VCaP (cell line): Measurements from ENCODE around the gene KLC4.
A peak's percentile ranks its signal among the peaks of the same experiment; 100 is the strongest.
"Not testable (repeated sequence)": the region's sequence is repeated elsewhere in the genome, so short reads cannot be mapped to it uniquely, and the experiment has no call there.

Experiments
- H3K27ac ChIP-seq: fragments of 450-650 bp; 2 replicates; pipeline ENCODE4 v1.5.1; 2017
- CTCF ChIP-seq: fragments of 450-650 bp; conservative IDR thresholded peaks from 2 replicates; pipeline ENCODE4 v1.5.1; 2017; ENCODE audit warnings: mild to moderate bottlenecking, moderate library complexity

Gene KLC4

GRCh38 chr6:43075670-43076463 lies 16.4 kb downstream of the KLC4 start, which contains the start of gene PTK7:
TSS of gene PTK7 (plus strand) at chr6:43076314. CDS start at chr6:43076489, 175 bp downstream.
- no peak for TF ChIP-seq CTCF
- peak within 1 kb of the TSS; percentile 81 for H3K27ac ChIP-seq

- no peak for TF ChIP-seq CTCF
- peak overlapping the region; percentile 81 for H3K27ac ChIP-seq
These were observed 17.3 kb downstream of the KLC4 start for GRCh38 chr6:43076464-43077332.

- peak overlapping the region; percentile 81 for H3K27ac ChIP-seq
- TF ChIP-seq CTCF, result no peak
These were observed 17.9 kb downstream of the KLC4 start for GRCh38 chr6:43077333-43077809.

GRCh38 chr6:43077981-43078511 lies 18.6 kb downstream of the KLC4 start:
- no peak overlapping the region for H3K27ac ChIP-seq

GRCh38 chr6:43078691-43079090 lies 19.3 kb downstream of the KLC4 start:
- no peak for TF ChIP-seq CTCF
- no peak overlapping the region for H3K27ac ChIP-seq

More at GRCh38 chr6:43077981-43078511, 18.6 kb downstream of the KLC4 start:
- TF ChIP-seq CTCF, result no peak

- H3K27ac ChIP-seq, result no peak overlapping the region
- no peak for TF ChIP-seq CTCF
These were observed 21.6 kb downstream of the KLC4 start for GRCh38 chr6:43081043-43081442.

GRCh38 chr6:43081922-43082321 lies 22.5 kb downstream of the KLC4 start:
- H3K27ac ChIP-seq, result not testable (repeated sequence)
